Activated effector memory CD4-positive, alpha-beta T cell treated with Interleukin-2 at 50 U/mL for 16 hours (primary cell): Measurements from ENCODE around the gene PCNX1.
"Not testable (repeated sequence)": the region's sequence is repeated elsewhere in the genome, so short reads cannot be mapped to it uniquely, and the experiment has no call there.

Experiments
- DNase-seq: peaks from one replicate; pipeline ENCODE4 v3.0.0-alpha.2; 2020

The PCNX1 gene

DNA sequence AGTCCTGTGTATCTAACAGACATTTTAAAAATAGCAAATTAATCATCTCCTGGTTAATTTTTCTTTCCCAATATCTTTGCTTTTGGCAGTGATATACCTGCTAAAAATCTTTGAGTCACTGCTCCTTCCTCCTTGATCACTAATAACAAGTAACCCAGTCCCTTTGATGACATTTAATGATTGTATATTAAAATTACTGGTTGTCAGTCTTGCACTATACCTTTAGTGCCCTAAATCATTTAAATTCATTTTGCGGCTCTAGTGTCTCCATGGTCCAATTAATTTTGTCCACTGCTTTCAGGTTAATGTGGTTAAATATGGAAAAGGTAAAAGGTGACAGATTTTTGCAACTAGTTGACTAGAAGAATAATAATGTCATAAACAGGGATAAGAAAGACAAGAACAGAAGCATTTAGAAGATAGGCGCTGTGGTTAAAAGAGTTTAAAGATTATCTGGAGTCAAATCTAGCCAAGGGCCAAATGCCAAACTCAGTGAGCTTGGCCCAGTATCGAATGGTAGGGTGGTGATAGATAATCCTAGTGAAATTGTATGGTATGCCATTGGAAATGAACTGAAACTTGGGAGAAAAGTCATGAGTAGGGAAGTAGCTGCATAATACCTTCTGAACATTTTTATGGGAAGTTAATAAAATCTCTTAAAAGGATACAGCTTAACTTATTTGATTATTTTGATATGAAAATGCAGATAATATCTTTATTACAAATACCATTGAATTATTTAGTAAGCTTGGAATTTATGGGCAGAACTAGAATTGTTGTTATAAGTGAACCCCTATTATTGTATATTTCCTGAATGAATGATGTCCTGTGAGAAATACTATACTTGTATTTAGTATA lies 115.0 kb downstream of the PCNX1 start:
- no peak for DNase-seq

DNA sequence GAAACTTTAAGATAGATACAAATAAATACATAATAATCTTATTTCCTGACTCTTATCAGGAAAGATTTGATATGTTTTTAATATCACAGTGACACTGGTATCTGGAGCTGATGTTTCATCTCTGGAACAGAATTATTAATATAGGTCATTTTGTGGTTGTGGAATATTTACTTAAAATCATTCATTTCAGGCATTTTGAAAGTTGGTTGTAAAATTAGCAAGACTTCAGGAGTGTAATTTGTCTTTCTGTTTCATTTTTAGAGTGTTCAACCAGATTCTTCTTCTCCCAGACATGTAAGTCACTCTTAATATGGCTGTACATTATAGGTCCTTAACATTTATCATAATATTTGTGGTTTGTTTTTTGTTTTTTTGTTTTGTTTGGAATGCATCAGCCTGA lies 115.7 kb downstream of the PCNX1 start:
- no peak for DNase-seq

DNA sequence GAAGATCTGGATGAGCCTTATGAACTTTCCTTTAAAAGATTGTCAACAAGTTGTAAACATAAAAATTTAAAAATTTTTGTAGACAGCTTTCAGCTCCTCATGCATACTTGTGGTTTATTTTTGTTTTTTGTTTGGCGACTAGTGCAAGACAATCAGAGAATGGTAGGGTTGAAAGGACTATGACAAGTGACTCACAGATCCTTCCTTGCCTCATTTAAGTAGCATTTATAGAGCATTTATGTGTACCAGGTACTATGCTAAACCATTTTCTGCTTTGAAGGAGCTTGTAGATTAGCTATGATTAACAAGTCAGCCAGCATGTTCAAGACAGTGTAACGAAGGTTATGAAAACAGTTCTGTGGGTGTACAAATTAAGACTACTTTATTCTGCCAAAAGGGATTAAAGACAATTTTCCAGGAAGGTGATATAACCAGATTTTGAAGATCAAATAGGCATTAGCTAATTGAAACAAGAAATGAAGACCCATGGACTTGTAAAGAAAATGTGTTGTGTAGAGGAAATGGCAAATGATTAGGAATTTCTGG lies 122.0 kb downstream of the PCNX1 start:
- DNase-seq = no peak

DNA sequence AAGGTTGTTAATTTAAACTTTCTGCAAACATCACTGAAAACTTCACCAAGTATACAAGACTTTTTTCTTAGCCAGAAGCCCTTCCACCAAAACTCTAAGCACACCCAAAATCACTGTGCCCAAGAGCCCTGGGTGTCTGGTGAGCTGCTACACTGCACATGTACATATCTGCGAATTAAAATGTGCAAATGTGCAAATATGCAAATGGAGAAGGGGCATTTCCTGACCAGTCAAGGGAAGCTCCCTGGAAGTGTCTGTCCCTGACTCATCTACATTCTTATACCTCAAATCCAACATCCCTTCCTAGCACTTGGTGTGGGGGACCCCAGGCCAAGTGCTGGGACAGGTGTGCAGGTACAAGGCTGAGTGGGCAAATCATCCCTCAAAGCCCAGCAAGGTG lies 123.7 kb downstream of the PCNX1 start:
- DNase-seq = no peak

DNA sequence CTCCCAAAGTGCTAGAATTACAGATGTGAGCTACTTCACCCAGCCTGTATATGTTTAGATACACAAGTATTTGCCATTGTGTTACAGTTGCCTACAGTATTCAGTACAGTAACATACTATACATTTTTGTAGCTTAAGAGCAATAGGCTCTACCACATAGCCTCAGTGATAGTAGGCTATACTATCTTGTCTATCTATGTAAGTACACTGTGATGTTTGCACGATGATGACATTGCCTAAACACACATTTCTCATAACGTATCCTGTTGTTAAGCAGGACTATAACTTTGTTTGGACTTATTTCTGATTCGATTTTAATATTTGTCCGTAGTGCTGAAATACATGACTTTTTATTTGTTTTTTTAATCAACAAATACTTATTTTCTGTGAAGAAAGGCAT lies 129.2 kb downstream of the PCNX1 start:
- DNase-seq = no peak

DNA sequence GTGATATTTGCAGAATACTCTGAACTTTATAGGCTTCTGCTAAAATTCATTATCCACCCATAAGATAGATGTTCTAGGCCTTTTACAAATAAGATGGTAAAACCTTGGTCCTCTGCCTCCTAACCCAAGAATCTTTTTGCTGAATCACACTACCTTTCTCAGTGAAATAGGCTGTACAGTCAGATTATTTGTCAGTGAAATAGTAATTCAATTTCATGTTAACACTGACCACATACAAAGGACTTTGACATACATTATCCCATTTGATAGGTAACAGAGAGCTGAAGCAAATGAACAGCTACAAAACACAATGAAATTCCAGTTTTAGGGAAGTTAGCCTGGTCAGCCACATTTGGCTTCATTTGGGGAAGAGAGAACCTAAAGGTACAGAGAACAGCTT lies 141.1 kb downstream of the PCNX1 start:
- no peak for DNase-seq

DNA sequence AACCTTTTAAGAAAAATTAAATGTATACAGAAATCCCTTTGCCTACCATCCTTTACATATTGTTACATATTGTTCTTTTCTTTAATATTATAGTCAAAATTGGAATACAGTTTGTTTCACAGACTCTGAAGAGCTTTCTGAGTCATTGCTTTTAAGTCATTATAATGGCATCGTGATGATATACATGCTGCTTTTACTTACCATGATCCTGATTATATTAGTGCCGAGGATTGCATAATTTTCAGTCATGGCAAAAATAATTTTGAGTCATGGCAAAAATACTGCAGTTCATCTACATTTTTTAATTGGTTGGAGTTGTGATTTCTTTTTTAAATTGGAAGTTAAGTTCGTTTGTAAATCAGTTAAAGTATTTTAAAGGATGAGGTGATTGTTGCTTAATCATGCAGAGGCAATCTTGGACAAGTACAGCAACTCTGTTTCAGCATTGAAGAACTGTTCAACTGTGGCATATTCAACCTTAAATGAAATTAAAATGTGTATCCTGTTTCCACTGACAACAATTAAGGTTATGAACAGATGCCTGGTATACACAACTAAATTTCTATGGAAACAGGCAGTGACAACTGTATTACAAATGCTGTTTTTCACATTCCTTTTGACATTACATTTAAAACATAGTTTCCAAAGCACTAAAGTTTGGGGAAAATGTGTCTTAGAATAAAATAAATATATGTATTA lies 142.3 kb downstream of the PCNX1 start:
- DNase-seq = no peak

DNA sequence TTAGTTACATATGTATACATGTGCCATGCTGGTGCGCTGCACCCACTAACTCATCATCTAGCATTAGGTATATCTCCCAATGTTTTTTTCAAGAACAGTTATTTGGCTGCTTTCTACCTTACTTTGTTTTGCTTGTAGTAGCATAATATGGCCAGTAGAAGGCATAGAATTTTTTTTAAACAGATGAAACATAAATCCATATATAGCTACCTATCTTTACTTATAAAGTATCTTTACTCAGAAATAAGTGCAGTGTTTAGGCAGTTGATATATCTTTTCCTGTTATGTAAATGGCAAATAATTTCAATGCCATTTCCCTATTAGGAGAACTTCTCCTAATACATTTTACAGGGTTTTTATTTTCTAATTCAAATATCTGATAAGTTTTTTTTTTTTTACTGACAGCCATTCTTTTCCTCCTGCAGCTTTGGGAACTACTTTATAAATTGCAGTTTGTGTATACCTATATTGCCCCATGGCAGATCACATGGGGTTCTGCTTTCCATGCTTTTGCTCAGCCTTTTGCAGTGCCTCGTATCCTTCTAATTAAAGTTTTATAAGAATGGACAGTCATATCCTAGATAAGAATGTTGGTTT lies 143.1 kb downstream of the PCNX1 start:
- no peak for DNase-seq

DNA sequence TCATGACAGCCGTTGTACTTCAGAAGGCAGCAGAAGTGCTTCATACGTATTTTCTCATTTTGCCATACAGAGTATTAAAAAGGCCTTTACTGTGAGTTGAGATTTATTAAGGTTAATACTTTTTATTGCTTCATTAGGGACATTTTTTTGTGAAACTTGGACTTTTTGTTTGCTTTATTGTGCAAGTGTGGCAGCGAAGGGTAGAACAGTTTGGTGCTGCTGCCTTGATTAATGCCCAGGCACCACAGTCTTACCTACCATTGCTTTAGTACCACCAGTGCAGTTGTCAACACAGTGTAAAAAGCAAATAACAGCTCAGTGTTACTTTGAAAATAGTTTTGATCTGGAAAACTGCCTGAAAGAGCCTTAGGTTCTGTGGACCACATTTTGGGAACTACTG lies 147.4 kb downstream of the PCNX1 start:
- no peak for DNase-seq

DNA sequence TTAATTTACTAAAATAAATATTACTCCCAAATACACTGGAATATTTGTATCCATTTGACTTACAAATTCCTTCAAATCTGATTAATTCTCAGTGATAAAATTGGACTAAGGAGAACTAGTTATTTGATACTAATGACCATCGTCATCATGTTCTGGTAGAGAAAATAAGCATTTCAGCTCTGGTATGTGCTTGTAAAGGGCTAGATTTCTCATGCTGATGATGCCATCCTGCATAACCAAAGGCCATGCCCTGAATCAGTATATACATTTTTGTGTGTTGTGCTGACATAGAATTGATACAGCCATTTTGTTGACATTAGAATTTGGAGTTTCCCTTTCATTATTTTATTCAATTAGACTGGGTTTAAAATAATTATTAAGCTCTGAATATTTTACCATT lies 148.9 kb downstream of the PCNX1 start:
- no peak for DNase-seq

DNA sequence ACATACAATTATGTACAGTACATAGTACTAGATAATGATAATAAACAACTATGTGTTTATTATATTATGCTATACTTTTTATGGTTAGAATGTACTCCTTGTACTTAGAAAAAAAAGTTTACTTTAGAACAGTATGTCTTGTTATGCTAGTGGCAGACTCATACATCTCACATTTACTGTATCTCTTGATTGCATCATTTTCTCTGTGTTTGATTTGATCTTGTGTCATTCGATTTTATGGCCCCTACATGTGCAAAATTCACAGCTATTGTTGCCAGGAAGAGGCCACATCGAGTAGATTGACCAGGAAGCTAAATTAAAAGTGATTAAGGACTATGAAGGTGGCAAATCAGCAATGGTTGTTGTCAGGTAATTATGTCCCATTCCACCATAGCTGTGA lies 153.0 kb downstream of the PCNX1 start:
- DNase-seq = no peak

DNA sequence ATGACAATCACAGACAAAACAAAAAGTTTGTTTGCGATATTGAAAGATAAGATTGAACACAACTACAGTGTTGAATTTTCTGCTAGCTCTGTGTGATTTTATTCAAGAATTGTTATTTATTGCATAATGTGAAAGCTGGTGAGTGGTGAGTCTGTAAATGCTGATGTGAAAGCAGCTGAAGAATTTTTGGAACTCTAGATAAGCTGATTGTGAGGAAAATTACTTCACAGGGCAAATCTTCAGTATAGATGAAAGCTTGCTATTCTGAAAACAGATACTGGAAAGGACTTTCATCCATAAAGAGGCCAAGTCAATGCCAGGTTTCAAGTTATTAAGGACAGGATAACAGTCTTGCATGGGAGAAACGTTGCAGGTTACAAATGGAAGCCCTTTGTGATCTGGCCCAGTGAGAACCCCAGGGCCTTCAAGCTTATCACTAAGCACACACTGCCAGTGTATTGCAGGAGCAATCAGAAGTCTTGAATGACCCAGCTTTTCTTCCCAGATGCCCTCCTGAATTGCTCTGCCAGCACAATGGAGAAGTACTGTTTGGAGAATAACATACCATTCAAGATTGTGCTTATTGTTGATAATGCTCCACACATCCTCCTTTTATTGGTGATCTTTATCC lies 153.7 kb downstream of the PCNX1 start:
- no peak for DNase-seq

DNA sequence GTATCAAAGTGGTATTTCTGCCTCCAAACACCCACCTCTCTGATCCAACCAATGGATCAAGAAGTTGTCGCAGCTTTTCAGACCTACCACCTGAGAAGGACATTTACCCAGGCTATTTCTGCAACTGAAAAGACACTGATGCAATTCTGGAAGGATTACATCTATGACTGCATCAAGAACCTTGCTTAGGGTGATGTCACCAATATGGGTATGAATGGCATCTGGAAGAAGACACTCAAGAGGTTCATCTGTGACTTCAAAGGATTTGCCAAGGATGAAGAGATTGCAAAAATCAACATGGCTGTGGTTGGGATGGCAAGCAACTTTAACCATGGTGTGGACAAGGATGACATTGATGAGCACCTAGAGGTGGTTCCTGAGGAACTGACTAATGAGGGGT lies 154.2 kb downstream of the PCNX1 start:
- DNase-seq = no peak

DNA sequence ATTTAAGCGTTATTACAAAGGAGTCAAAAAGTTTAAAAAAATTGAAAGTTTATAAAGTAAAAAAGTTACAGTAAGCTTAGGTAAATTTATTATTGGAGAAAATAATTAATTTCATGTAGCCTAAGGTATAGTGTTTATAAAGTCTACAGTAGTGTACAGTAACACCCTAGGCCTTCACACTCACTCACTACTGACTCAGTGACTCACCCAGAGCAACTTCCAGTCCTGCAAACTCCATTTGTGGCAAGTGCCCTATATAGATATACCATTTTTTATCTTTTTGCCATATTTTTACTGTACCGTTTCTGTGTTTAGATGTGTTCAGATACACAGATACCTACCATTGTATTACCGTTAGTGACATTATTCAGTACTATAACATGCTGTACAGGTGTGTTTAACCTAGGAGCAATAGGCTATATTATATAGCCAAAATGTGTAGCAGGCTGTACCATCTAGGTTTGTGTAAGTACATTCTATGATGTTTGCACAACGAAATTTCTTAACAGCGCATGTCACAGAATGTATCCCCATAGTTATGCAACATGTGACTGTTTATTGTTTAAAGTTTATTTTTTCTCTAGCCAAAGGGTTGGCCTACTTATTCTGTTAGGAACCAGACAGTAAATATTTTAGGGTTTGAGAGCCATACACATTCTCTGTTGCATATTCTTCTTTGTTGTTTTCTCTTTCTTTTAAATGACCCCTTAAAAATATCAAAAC lies 155.5 kb downstream of the PCNX1 start:
- no peak for DNase-seq

DNA sequence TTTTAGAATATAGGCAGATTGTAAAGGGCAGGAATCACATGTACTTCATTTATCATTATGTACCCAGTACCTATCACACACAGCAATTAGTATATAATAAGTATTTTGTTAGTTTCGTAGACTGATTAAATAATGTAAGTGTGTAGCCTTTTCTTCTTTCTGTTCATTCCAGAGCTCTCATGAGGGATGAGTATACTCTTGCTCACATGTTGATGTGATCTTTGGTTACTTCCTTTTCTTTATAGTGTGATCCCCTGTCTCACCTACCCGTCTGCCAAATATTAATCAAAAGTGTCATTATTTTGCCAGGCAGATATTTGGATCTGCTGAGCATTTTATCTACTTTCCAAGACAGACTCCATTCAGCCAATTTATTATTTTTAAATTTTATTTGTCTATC lies 156.1 kb downstream of the PCNX1 start:
- DNase-seq = no peak

DNA sequence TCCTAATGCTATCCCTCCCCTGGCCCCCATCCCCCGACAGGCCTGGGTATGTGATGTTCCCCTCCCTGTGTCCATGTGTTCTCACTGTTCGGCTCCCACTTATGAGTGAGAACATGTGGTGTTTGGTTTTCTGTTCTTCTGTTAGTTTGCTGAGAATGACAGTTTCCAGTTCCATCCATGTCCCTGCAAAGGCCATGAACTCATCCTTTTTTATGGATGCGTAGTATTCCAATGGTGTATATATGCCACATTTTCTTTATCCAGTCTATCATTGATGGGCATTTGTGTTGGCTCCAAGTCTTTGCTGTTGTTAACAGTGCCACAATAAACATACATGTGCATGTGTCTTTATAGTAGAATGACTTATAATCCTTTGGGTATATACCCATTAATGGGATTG lies 157.5 kb downstream of the PCNX1 start:
- not testable (repeated sequence) for DNase-seq

DNA sequence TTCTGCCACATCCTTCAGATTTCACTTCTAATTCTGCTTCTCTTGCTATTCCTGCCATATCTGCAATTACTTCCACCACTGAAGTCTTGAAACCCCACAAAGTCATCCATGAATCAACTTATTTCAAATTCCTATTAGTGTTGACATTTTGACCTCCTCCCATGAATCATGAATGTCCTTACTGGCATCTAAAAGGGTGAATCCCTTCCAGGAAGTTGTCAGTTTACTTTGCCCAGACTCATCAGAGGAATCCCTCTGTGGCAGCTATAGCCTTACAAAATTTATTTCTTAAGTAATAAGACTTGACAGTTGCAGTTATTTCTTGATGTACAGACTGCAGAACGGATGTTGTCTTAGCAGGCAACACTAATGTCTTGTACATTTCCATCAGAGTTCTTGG lies 162.9 kb downstream of the PCNX1 start:
- DNase-seq = no peak

DNA sequence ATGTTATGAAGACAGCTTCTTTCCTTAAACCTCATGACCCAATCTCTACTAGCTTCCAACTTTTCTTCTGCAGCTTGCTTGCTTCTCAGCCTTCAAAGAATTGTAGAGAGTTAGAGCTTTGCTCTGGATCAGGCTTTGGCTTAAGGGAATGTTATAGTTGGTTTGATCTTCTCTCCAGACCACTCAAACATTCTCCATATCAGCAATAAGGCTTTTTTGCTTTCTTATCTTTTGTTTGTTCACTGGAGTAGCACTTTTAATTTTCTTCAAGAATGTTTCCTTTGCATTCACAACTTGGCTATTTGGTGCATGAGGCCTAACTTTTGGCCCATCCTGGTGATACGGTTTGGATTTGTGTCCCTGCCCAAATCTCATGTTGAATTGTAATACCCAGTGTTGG lies 163.8 kb downstream of the PCNX1 start:
- no peak for DNase-seq

DNA sequence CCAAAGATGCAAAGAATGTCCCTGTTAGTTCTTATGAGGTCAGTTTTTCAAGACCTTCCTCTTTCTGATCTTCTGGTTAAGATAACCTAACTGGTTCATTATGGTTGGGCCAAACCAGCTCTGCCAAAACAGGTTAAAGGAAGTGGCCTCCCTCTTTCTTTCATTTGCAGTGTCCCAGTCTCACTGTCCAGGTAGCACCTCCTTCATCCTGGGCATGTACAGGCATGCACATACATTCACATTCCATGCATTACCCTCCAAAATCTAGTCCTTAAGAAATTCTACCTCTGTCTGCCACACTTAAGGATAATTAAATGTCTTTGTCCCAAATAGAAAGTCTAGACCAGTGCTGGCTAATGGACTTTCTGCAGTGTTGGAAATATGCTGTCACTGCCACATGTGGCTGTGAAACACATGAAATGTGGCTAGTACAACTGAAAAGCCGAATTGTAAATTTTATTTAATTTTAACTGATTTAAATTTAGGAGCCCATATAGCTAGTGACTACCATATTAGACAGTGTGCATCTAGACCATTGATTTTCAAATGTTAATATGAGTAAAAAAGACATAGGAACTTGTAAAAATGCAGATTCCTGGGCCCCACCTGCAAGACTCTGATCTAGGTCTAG lies 169.3 kb downstream of the PCNX1 start:
- no peak for DNase-seq

DNA sequence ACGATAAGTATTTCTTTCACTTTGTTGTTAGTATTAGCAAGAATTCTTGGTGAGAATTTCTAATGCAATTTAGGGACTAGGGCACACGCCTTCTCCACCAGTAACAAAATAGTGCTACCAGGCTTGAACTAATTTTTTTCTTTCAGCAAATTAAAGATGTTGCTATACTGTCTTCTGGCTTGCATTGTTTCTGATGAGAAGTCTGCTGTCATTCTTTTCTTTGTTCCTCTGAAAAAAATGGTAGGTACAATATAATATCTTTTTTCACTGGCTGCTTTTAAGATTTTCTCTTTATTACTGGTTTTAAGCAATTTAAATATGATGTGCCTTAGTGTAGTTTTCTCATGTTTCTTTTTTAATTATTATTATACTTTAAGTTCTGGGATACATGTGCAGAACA lies 171.2 kb downstream of the PCNX1 start:
- no peak for DNase-seq

DNA sequence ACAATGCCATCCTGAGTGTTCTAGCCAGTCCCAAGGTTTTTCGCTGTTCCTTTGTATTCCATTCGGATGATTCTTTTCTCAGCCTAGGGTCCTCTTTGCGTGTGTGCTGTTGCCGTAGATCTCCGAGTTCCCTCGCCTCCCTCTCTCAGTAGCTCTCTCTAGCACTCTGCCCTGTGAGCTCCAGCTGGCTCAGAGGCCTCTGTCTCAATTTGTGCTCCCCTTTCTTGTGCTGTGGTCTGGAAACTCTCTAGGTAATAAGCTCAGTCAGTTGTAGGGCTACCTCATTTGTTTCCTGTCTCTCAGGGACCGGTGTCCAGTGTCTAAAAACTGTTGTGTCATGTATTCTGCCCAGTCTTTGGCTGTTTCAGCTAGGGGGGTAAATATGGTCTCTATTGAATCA lies 179.3 kb downstream of the PCNX1 start:
- DNase-seq = no peak

DNA sequence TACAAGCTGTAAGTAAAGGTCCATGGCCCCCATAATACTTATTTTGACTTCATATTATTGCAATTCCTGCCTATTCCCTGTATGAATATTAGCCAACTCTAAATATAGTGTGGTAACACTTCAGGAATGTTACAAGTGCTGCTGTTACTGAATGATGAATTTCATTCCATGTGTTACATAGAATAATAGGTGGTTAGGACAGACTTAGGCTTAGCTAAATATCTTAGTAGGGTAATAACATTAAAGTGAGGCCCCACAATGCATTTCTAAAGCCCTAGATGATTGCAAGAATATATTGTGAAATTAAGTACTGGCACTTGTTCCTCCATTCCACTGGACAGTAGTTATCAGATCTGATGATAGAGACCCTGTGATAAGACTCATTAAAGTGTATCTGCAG lies 182.7 kb downstream of the PCNX1 start:
- no peak for DNase-seq
